ENCODE measurements around the gene SAMD10.

DNA sequence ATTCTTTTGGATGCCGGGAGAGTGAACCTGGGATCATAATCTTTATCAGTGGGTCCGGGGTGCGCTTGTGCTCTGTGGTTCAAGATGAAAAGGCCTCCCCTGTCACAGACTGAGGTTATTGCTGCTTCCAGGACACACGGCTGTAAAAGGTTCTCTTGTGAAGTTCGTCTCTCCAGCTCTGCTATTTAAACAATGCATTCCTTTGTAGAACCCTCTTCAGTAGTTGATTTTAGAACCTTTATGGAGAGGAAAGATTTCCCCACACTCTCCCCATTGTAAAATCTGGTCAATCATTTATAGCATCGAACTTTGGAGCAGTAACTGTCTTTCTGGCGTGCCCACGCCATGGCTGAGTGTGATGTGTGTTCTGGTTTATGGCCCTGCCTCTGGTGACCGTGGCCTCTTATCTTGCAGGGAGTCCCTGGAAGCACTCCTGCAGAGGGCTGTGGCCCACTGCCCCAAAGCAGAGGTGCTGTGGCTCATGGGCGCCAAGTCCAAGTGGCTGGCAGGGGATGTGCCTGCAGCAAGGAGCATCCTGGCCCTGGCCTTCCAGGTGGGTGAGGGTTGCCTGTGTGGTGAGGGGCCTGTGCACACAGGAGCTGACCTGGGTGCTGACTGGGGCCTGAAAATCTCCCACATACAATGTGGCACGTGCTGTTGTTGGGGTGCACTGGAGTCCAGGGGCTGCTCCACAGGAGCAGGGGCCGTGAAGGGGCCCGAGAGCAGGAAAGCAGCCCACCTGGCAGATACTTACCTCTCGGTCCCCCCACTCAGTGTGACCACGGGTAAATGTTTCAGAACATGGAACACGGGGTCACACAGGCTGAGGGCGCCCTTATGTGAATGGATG, 44.9 kb upstream of the SAMD10 start:
- no peak for TF ChIP-seq FOXM1 (IDR thresholded peaks at IDR 0.05; ENCODE audit: borderline replicate concordance, low read depth)
- no peak for TF ChIP-seq EP300 (IDR thresholded peaks at IDR 0.05; ENCODE audit: borderline replicate concordance)
- TF ChIP-seq TAF1 (IDR thresholded peaks at IDR 0.05; ENCODE audit: low read depth): no peak
- no peak for TF ChIP-seq YY1 (IDR thresholded peaks at IDR 0.05; ENCODE audit: low read depth)
- TF ChIP-seq ZBTB7A (IDR thresholded peaks at IDR 0.05; ENCODE audit: low read depth): no peak
- TF ChIP-seq RAD21 (IDR thresholded peaks at IDR 0.05; ENCODE audit: low read depth): no peak
- no peak for TF ChIP-seq TCF12 (IDR thresholded peaks at IDR 0.05; ENCODE audit: low read depth)
- peak; percentile 47; the same call in 1 of the 2 replicates for TF ChIP-seq REST (IDR thresholded peaks at IDR 0.05; ENCODE audit: low read depth)

All from Ishikawa (cell line).